NOMO-1 treated with DMSO at 0.1 percent for 48 hours (cell line): ENCODE data around the gene TCTA.
A peak's percentile ranks its signal among the peaks of the same experiment; 100 is the strongest.

Source experiments
- DNase-seq: peaks from one replicate; lab custom pipeline; 2025; ENCODE audit not compliant: unreplicated experiment; lab: John Stamatoyannopoulos, UW

TCTA gene

DNA sequence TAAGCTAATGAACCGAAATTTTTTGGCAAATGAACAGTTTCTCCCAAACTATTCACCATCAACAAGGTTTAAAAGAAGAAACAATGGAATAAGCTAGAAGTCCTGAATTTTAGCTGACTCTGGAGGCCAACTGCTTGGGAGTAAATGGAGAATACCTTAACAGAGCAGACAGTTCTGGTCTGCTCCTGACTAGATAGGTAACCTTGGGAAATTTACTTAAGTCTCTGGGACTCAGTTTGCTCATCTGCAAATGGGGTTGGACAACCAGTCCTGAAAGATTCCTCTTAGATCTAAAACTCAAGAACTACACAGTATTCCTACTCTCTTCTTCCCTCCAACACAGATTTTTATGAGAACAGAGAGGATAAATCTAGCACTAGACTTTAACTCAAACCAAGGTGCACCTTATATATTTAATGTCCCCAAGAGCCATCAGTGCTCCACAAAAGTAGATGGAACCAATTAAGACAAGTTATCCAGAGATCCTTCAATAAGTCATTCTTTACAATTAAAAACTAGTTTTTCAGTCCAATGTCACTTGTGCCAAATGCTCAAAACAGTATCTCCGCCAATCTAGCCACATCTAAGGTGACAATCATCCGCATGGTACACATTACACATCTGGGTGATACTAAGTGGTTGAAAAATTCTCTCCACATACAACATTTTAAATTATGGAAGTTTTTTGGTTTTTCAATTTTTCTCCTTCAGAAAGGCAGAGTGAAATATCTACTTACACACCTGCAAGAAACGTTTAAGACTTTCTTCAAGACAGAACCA lies 2.0 kb upstream of the TCTA start:
- DNase-seq: no peak

GRCh38 chr3:49410846-49411534 lies 1.2 kb upstream of the TCTA start:
- DNase-seq: peak; percentile 45

DNA sequence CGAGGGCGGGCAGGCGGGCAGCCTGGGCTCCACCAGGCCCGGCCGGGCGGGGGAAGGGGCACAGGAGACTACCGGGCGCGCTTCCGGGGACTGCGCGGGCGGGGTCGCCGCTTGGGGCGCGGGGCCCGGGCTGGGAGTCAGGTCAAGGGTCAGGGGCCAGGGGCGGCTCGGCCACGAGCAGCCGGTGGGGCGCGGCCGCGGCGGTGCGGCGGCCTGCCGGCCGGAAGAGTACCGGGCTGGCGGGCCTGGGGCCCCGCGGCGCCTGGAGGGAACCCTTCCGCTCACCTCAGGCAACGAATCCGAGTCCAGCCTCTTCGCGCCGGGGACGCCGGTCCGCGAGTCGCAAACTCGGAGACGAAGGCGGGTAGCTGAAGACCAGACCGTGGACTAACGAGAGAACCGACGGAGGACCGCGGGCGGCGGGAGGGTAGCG lies 672 bp upstream of the TCTA start:
- no peak for DNase-seq

DNA sequence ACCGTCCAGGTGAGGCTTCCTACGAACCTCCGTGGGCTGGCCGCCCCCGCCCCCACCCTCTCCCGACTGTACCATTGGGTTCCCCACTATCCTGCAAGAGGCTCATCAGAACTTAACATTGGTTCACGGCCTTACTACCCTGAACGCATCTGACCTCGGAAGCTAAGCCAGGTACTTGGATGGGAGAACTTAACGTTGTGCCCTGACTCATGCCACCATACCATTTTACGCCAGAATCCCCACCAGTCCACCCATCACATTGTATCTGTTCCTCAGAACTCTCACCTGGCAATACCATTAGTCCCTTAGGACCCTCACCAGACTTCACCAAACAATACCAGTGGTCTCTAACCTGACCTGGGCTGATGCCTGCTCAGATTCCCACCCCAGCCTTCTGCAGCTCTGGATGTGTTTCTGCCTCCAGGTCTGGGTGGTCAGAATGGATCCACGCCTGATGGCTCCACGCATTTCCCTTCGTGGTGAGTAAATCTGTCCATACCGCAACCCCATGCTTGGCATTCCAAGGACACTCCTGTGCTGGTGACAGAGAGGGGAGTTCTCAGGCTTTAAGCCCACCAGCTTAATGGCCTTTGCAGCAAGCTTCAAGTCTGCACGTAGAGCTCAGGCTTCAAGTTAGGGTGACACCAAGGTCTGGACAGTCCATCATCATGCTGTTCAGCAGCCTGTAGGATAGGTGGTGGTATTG lies 562 bp downstream of the TCTA start:
- DNase-seq: no peak

DNA sequence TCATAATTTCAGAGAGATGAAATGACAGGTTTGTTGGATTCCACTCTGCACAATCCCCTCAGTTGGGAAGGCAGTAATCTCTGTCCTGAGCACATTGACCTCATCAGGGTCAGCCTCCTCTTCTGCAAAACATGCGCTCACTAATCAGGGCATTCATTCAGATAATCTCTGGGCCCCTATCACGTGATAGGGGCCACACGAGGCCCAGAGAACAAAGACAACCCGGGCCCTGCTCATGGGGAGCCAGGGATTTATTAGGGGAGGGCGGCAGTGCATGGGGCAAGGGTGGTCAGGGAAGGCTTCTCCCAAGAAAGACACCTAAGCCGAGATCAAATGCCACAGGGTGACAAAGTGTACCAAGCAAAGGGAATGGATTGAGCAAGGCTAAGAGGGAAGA lies 1.1 kb downstream of the TCTA start:
- DNase-seq: no peak

- no peak for DNase-seq
Measured at GRCh38 chr3:49414753-49415152, 2.5 kb downstream of the TCTA start.

GRCh38 chr3:49415931-49416601 lies 3.8 kb downstream of the TCTA start:
- DNase-seq: peak; percentile 51

DNA sequence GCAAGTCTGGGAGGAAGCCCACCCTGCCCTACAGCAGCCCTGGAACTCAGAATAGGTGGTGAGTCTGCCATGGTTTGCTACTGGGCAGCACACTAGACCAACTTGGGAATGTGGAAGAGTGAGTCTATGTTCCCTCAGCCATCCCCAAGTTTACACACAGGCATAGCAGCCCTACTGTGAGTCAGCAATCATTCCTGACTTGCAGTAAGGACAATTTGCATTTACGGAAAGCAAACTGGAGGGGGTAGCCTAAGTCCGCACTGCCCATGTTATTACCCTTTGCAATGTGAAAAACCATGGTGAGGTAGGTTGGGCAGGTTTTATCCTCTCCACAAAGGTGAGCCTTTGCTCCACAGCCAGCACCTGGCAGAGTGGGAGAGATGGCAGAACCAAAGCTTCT lies 4.6 kb downstream of the TCTA start:
- no peak for DNase-seq

DNA sequence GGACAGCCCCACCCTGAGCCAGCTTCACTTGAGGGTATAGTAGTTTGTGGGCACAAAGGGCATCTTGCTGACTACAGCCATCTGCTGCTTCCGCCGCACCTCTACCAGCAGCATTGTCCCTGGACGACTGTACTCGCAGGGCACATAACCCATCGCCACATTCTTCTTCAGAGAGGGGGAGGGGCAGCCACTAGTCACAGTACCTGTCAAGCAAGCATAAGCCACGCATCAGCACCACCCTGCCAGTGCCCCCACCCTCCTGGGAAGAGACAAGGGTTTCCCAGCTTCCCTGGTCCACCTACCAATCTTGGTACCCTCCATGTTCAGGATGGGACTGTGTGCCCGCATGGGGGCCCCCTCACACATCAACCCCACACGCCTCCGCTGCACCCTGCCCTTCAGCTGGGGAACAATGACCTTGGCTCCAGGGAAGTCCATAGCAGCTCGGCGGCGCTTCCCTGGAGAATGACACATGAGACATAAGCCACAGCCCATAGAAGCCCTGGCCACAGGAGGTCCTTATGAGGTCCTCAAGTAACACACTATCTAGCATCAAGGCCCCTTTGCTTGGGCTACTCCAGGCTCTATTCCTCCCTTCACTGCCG lies 5.4 kb downstream of the TCTA start:
- DNase-seq: no peak

- DNase-seq: no peak
Measured at GRCh38 chr3:49421890-49422378, 9.7 kb downstream of the TCTA start.

DNA sequence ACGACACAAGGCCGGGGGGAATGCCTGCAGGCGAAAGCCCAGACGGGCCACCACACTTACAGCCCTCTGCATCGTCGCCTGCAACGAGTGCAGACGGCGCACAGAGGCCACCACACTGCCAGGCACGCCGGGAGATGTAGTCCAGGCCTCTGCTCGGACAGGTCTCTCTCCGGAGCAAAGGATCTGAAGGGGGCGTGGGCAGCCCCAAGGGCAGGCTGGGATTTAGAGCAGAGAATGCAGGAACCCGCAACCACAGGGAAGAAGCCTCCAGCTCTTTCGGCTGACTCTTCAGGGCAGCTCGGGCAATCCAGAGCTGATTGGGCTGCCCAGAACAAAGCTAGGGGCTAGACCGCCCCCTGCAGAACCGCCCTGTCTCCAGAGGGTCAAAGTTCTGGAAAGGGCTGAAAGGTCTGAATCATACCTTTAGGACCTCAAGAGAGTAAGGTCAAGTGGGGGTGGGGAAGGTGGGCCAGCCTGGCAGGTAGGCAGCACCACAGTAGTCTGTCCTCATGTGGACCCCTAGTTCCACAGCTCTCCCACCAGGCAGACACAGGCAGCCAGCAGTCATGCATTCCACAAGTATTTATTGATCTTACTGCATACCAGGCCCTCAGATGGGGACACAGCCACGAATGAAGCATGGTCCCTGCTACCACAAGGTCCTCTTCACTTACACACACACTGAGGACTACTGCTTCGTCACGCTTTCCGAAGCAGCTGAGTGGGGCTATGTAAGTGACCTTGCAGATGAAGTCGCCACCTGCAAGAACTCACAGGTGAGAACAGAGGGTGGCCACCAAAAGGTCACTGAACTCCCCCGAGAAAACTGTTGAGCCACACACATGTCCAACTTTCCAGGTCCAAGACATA lies 10.4 kb downstream of the TCTA start, which contains the start of gene AMT:
Gene AMT, minus strand, starts transcription at position 95 of the 870 bp plus-strand sequence. Its CDS starts 23 bp downstream, at position 72.
- DNase-seq: no peak

DNA sequence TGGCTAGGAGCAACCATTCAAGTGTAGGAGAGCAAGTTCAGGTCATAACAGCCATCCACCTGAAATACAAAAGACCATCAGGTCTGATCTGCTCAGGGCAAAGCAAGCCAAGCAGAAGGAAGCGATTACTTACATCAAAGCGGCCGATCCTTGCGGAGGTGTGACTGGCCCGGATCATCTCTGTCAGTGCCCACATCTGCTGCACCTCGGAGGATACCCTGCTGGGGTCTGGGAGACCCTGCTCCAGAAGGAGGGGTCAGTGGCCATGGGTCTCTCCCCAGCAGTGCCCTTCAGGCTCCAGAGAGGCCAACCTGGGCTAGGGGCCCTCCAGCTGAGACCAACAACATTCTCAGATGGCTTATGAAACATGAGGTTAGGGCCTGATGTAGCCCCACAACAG lies 12.6 kb downstream of the TCTA start:
- DNase-seq: no peak

DNA sequence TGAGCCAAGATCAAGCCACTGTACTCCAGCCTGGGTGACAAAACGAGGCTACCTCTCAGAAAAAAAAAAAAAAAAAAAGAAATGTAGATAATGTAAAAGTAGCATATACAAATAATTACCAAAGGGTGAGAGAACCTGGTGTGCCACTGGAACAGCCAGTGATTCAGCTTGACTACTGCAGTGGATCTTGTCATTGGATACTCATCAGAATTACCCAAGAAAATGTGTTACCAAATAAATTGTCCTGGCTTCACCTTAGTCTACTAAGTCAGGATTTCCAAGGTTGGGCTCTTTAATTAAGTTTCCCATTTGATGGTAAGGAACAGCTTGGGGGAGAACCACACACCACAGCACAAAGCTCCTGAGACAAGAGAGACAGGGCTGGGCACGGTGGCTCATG lies 15.4 kb downstream of the TCTA start:
- no peak for DNase-seq

DNA sequence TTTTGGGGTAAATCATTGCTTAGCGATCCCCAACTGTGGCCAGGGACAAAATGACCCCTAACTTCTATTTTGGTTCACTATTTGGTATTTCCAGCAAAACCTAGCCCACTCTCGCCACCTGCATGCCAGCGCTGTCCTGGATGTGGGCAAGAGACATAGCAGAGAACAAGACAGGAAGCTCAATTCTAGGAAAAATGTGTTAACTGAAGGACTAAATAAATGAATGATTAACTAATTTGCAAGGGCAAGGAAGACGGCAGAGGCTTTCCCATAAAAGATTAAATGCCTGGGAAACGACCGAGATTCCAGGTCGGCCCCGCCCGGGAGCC lies 16.5 kb downstream of the TCTA start:
- peak; percentile 13 for DNase-seq

DNA sequence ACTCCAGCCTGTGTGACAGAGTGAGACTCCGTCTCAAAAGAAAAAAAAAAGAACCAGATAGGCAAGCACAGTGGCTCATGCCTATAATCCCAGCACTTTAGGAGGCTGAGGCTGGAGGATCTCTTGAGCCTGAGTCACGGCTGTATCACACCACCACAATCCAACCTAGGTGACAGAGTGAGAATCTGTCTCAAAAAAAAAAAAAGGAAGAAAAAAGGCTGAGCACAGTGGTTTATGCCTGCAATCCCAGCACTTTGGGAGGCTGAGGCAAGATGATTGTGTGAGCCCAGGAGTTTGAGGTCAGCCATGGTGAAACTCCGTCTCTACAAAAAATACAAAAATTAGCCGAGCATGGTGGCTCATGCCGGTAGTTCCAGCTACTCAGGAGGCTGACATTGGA lies 22.5 kb downstream of the TCTA start:
- DNase-seq: no peak

GRCh38 chr3:49445391-49445790 lies 33.2 kb downstream of the TCTA start:
- DNase-seq: no peak

DNA sequence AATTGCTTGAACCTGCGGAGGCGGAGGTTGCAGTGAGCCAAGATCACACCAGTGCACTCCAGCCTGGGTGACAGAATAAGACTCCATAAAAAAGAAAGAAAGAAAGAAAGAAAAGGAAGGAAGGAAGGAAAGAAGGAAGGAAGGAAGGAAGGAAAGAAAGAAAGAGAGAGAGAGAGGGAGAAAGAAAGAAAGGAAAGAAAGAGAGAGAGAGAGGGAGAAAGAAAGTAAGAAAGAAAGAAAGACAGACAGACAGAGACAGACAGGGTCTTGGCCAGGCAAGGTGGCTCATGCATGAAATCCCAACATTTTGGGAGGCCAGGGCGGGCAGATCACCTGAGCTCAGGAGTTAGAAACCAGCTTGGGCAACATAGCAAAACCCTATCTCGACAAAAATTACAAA lies 41.4 kb downstream of the TCTA start:
- DNase-seq: no peak

GRCh38 chr3:49454458-49454857 lies 42.2 kb downstream of the TCTA start:
- DNase-seq: no peak

DNA sequence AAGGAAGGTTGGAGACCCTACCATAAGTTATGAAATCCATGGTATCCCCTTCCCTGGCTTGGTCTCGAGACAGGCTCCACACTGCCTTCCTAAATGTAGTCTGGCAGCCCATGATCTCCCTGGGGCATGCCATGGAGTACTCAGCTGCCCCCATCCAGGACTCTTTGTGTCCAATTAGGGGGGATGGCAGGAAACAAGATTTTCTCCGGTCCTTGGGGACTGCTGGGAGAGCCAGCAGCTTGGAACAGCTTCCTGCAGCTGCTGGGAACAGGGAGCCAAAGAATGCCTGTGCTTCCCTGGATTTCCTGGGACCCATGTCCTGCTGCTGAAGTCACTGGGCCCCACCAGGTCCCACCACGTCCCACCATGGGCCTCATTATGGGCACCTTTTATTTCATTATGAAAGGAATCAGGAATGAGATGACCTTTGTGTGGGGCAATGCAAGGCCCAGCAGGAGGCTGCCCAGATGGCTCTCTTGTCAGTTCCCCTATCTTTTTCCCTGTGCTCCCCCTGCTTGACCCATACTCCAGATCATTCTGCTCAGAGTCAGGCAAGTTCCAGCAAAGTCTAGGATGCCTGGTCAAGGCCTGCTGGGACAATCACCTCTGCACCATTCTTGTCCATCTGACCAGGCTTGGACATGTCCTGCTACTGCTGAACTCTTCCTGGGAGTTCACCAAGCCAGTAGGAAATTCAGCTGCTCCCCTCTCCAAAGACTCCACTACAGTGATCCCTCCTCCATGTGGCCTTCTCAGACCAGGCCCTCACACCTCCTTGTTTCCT lies 42.9 kb downstream of the TCTA start:
- no peak for DNase-seq
